ENCODE measurements around the gene KRT6A. TPM values are rescaled to one million over a fixed set of nuclear protein-coding genes. Genes with fewer than 3 reads are reported as not detected.

Gene KRT6A
- total RNA-seq, 1 donor from 2014 or later, result not detected

DNA sequence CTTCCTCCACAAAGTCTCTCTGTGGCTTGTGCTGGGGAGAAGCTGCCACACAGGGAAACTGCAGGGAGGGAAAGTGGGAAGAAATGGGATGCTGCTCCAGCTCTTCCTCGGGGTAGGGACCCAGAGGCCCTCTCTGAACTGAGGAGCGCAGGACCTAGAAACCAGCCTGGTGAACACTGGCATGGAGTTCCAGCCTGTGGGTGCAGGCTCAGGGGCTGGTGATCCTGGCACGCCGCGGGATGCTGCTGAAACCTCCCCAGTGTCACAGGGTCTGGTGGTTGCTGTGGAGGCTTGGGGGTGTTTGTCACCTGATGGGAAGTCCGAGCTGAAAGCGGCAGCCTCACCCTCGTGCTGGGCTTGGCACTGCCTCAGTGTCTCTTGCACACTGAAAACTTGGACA lies 53.6 kb downstream of the KRT6A start:
- DNase-seq (ENCODE audit: low spot score in 2 of 2) (no peak), FAIRE-seq (no peak)

DNA sequence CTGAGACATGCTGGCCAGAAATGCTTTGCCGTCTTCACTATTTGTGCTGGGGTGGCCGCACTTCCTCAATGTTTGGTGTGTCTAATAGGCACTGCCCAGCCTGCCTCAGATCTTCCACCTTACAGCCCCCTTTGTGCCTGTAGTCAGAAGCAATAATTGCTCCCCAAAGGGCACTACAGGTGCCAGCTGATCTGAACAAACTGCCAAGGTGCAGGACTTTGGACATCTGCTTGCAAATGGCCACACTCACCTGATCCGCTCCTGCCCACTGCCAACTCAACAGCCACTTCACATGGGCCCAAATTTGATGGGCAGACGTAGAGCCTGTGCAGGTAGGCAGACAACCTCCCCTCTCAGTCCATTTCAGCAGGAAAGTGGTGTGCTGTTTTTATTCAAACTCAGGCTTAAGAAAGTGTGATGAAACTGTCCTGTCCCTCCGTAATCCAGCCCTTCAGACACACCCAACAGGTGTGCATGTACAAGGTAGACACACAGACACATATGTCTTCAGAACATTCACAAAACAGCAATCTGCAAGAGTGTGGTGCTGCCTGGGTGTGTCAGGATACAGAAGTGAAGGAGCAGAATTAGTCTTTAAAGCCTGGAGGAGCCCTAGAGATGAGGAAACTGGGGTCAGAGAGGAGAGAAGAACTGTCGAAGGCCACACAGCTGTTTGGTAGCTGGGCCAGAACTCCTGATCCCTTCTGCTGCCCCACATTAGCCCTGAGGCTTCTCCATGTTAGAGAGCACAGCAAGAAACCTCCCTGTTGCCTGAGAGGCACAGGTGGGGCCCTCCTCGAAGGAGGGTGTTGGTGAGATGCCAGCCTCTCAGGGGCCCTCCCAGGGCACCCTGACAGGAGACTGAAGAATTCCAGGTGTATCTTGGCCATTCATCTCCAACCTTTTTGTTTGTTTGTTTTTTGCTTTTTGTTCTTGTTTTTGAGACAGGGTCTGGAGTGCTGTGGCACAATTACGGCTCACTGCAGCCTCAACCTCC lies 54.5 kb downstream of the KRT6A start:
- DNase-seq (ENCODE audit: low spot score in 2 of 2) (no peak), FAIRE-seq (no peak)

DNA sequence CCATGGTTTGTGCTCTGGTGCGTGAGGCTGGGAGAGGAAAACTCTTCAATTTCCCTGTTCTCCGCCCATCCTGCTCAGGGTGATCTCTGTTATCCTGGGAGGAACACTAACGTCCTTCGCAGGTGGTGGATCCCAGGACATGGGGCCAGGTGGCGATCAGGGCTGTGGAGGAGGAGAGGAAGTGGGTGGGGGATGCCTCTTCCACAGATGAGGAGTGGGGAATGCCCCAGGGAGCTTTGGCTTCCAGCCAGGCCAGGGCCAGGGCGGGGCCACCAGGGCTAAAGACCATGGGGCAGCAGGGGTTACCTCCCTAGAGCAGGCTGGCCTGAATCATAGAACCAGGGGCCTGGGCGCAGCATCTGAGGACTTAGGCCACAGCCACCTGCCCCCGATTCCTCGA lies 55.5 kb downstream of the KRT6A start:
- FAIRE-seq (no peak), DNase-seq (ENCODE audit: low spot score in 2 of 2) (no peak)

Other genes with a start within 250 kb of the KRT6A start
- gene KRT86, start 218.6 kb downstream of the KRT6A start, total RNA-seq, result under 0.01 TPM
- not detected for gene KRT81, start 201.7 kb downstream of the KRT6A start, total RNA-seq
- not detected for gene KRT83, start 171.9 kb downstream of the KRT6A start, total RNA-seq
- not detected for gene KRT85, start 125.8 kb downstream of the KRT6A start, total RNA-seq
- gene KRT84, start 107.6 kb downstream of the KRT6A start, total RNA-seq, result not detected
- not detected for gene KRT82, start 86.9 kb downstream of the KRT6A start, total RNA-seq
- gene KRT75, start 58.9 kb downstream of the KRT6A start, total RNA-seq, result not detected
- not detected for gene KRT6B, start 41.1 kb downstream of the KRT6A start, total RNA-seq
- not detected for gene KRT6C, start 19.5 kb downstream of the KRT6A start, total RNA-seq
- gene KRT5, start 27.1 kb upstream of the KRT6A start, total RNA-seq, result not detected
- gene KRT71, start 59.9 kb upstream of the KRT6A start, total RNA-seq, result not detected
- gene KRT74, start 80.6 kb upstream of the KRT6A start, total RNA-seq, result not detected
- gene KRT72, start 108.2 kb upstream of the KRT6A start, total RNA-seq, result not detected
- gene KRT73, start 125.3 kb upstream of the KRT6A start, total RNA-seq, result not detected
- gene KRT2, start 159.0 kb upstream of the KRT6A start, total RNA-seq, result not detected
- gene KRT1, start 187.2 kb upstream of the KRT6A start, total RNA-seq, result 0.82 TPM
- gene KRT77, start 210.3 kb upstream of the KRT6A start, total RNA-seq, result not detected